Prostate gland (tissue), 2 donors: ENCODE results near the gene CTPS2.

Experiments used
- CTCF ChIP-seq, 4 experiments: fragments of 200-600 bp in 2 of 4; fragments of 450-650 bp in 2 of 4; sonication (generic) in 2 of 4; IDR thresholded peaks; 1 replicate in 3 of 4; 2 replicates in 1 of 4; pipeline ENCODE4 v1.5.1; 2016 to 2019; ENCODE audit warnings: antibody characterized with exemption in 4 of 4, mild to moderate bottlenecking in 2 of 4, moderate library complexity in 2 of 4
- POLR2AphosphoS5 ChIP-seq: sonication (generic); formaldehyde crosslinking; IDR thresholded peaks from one replicate; pipeline ENCODE4 v1.6.1; 2017; ENCODE audit warnings: antibody characterized with exemption

DNA sequence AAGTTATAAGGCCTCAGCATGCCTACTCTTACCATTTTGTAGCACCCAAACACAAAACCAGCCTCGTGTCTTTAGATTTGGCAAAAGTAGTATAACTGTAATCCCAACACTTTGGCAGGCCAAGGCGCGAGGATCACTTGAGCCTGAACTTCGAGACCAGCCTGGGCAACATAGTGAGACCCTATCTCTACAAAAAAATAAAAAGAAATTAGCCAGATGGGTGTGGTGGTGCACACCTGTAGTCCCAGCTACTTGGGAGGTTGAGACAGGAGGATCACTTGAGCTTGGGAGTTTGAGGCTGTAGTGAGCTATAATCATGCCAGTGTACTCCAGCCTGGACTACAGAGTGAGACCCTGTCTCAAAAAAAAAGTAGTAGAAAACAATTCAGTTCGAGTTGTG, 24.6 kb upstream of the CTPS2 start:
- no peak for TF ChIP-seq CTCF (IDR thresholded peaks at IDR 0.05)
- no peak for TF ChIP-seq POLR2AphosphoS5
